ACC112 (cell line): ENCODE measurements around the gene WDR72.

ENCODE experiments used
- H2AFZ ChIP-seq: fragments of 200-600 bp; sonication (generic); one replicate; pipeline ENCODE4 v1.6.0; 2017; ENCODE audit warnings: antibody characterized with exemption, low read length; ENCODE audit not compliant: unreplicated experiment
- H3K27ac ChIP-seq: fragments of 200-600 bp; sonication (generic); 2 replicates; pipeline ENCODE4 v1.5.1; 2014; ENCODE audit warnings: low read depth, mild to moderate bottlenecking, antibody characterized with exemption, low read length, moderate library complexity
- H3K27me3 ChIP-seq: fragments of 200-600 bp; sonication (generic); 2 replicates; pipeline ENCODE4 v1.6.1; 2014; ENCODE audit warnings: mild to moderate bottlenecking, antibody characterized with exemption, low read length, moderate library complexity, mixed read lengths; ENCODE audit not compliant: insufficient read depth
- H3K36me3 ChIP-seq: fragments of 200-600 bp; sonication (generic); 2 replicates; pipeline ENCODE4 v1.6.1; 2016; ENCODE audit warnings: mild to moderate bottlenecking, antibody characterized with exemption, low read length, moderate library complexity, mixed read lengths; ENCODE audit not compliant: insufficient read depth
- H3K4me1 ChIP-seq: fragments of 200-600 bp; sonication (generic); one replicate; pipeline ENCODE4 v1.6.1; 2016; ENCODE audit warnings: low read length, mixed read lengths; ENCODE audit not compliant: insufficient read depth, unreplicated experiment, control insufficient read depth
- H3K4me3 ChIP-seq: fragments of 200-600 bp; sonication (generic); 2 replicates; pipeline ENCODE4 v1.5.1; 2014; ENCODE audit warnings: mild to moderate bottlenecking, low read depth, low read length
- H3K79me2 ChIP-seq: fragments of 200-600 bp; sonication (generic); one replicate; pipeline ENCODE4 v1.6.0; 2016; ENCODE audit warnings: low read length; ENCODE audit not compliant: control insufficient read depth, unreplicated experiment, insufficient read depth

The WDR72 gene

DNA sequence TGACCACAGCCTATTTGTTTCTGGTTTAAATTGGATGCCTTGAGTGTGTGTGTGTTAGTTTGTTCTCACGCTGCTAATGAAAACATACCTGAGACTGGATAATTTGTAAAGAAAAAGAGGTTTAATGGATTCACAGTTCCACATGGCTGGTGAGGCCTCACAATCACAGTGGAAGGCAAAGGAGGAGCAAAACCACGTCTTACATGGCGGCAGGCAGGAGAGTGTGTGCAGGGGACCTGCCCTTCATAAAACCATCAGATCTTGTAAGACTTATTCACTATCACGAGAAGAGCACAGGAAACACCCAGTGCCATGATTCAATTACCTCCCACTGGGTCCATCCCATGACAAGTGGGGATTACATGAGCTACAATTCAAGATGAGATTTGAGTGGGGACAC is 260.5 kb downstream of the WDR72 start:
- no peak overlapping the region for H3K4me3 ChIP-seq
- H3K27ac ChIP-seq = no peak overlapping the region
- no peaks in the 10 kb centered on the region for H3K27me3 ChIP-seq
- H3K36me3 ChIP-seq = no peaks in the 10 kb centered on the region
- H3K79me2 ChIP-seq = no peaks in the 10 kb centered on the region
- H3K4me1 ChIP-seq = no peaks in the 10 kb centered on the region
- H2AFZ ChIP-seq = no peak overlapping the region

- H3K4me1 ChIP-seq = no peaks in the 10 kb centered on the region
- no peak overlapping the region for H3K4me3 ChIP-seq
- H3K36me3 ChIP-seq = no peaks in the 10 kb centered on the region
- H3K79me2 ChIP-seq = no peaks in the 10 kb centered on the region
- no peak overlapping the region for H2AFZ ChIP-seq
- no peaks in the 10 kb centered on the region for H3K27me3 ChIP-seq
- H3K27ac ChIP-seq = no peak overlapping the region
Measured at GRCh38 chr15:53490341-53490740, 269.1 kb downstream of the WDR72 start.

DNA sequence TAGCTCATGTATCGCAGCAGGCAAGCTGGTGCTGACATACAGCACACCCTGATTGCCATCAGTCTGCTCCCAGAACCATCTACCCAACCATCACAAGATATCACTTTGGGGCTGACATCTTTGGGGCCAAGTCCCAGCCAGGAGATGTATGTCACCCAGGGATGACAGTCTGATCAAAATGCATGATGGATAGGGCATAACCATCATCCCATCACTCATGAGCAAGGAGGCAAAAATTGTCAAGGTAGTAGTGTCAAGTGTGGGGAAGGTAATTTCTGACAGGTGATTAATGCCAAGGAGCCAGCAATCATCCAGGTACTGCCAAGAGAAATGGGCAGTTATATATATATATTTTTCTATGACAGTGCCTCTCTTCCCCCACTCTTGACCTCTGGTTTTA is 277.4 kb downstream of the WDR72 start:
- H3K4me3 ChIP-seq = no peak overlapping the region
- no peaks in the 10 kb centered on the region for H3K79me2 ChIP-seq
- no peak overlapping the region for H2AFZ ChIP-seq
- H3K27ac ChIP-seq = no peak overlapping the region
- no peaks in the 10 kb centered on the region for H3K36me3 ChIP-seq
- H3K4me1 ChIP-seq = no peaks in the 10 kb centered on the region
- H3K27me3 ChIP-seq = no peaks in the 10 kb centered on the region

- Histone ChIP-seq H3K79me2 (no peaks in the 10 kb centered on the region), H3K4me3 (no peak overlapping the region), H3K27ac (no peak overlapping the region), H2AFZ (no peak overlapping the region), H3K36me3 (no peaks in the 10 kb centered on the region), H3K4me1 (no peaks in the 10 kb centered on the region), H3K27me3 (no peaks in the 10 kb centered on the region)
Measured at GRCh38 chr15:53477981-53478766, 281.3 kb downstream of the WDR72 start.

DNA sequence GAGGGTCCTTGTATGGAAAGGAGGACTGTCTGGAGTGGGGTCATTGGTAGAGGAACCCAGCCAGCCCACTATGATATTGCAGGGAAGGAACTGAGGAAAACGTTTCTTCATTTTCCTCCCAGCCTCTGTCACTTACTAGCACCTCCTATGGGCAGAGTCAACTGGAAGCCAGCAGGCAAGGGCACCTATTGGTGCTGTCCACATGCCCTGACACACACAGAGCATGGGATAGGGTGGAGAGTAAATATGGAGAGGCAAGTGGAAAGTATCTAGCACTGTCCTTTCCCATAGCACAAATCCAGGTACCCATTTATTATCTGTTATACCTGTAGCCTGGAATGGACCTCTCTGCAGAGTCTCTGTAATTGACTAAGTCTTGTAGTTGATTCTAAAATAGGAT is 285.6 kb downstream of the WDR72 start:
- Histone ChIP-seq H3K36me3 (no peaks in the 10 kb centered on the region), H3K79me2 (no peaks in the 10 kb centered on the region)

DNA sequence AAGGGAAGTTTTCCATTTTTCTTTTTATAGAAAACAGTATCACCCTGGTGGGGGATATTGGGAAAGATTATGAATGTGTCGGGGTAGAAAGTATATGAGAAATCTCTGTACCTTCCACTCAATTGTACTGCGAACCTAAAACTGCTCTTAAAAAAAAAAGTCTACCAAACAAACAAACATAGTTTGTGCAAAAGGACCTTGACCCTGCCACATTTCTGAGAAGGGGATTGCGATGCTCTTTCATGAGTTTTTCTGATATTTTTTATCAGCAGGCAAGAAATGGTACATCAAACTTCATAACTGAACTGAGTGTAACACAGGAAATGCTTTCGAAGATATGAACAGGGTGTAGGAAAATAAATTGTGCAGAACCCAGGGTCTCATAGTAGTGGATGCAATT is 286.0 kb downstream of the WDR72 start:
- H3K4me1 ChIP-seq = no peaks in the 10 kb centered on the region
- no peaks in the 10 kb centered on the region for H3K79me2 ChIP-seq
- H2AFZ ChIP-seq = no peak overlapping the region
- no peak overlapping the region for H3K4me3 ChIP-seq
- no peak overlapping the region for H3K27ac ChIP-seq
- H3K36me3 ChIP-seq = no peaks in the 10 kb centered on the region
- H3K27me3 ChIP-seq = no peaks in the 10 kb centered on the region

More for the DNA sequence above, 285.6 kb downstream of the WDR72 start:
- no peaks in the 10 kb centered on the region for H3K27me3 ChIP-seq
- no peaks in the 10 kb centered on the region for H3K4me1 ChIP-seq
- no peak overlapping the region for H3K4me3 ChIP-seq
- H2AFZ ChIP-seq = no peak overlapping the region
- no peak overlapping the region for H3K27ac ChIP-seq

- no peak overlapping the region for H2AFZ ChIP-seq
- no peaks in the 10 kb centered on the region for H3K36me3 ChIP-seq
- no peaks in the 10 kb centered on the region for H3K27me3 ChIP-seq
- H3K4me3 ChIP-seq = no peak overlapping the region
- no peak overlapping the region for H3K27ac ChIP-seq
- no peaks in the 10 kb centered on the region for H3K79me2 ChIP-seq
- no peaks in the 10 kb centered on the region for H3K4me1 ChIP-seq
Measured at GRCh38 chr15:53472883-53473282, 286.6 kb downstream of the WDR72 start.

DNA sequence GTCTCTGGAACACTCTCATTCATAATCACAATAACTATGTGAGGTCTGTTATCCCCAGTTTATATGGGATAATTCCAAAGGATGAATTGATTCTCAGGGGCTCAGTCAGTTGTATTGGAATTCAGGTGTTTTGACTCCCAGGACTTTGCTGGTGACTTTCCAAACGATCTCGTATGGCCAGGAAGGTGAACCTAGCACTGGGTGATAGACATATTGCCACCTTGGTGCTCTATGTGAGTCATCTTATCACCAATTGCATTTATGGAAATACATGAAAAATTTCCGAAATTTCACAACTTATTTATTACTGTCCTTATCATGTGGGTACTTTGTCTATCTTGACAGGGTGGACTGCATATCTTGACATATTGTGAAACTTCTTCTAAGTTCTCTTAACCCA is 287.3 kb downstream of the WDR72 start:
- no peak overlapping the region for H2AFZ ChIP-seq
- no peaks in the 10 kb centered on the region for H3K27me3 ChIP-seq
- H3K27ac ChIP-seq = no peak overlapping the region
- H3K79me2 ChIP-seq = no peaks in the 10 kb centered on the region
- H3K36me3 ChIP-seq = no peaks in the 10 kb centered on the region
- H3K4me1 ChIP-seq = no peaks in the 10 kb centered on the region
- no peak overlapping the region for H3K4me3 ChIP-seq

DNA sequence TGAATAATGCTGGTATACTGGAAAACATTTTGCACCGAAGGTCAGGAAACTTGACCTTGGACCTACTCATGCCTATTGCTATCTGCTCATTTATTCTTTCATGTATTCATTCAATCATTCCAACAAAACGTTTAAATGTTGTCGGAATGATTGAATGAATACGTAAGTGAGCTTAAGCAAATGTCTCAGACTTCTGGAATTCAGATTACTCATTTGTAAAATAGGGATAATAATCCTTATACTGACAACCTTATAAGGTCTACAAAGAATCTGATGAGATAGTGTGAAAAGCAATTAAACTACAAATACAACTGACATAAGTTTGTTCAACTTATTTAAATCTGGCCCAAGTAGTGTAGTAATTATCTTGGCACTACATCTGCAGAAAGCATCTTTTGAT is 288.7 kb downstream of the WDR72 start:
- Histone ChIP-seq H3K4me3 (no peak overlapping the region), H3K4me1 (no peaks in the 10 kb centered on the region), H3K27me3 (no peaks in the 10 kb centered on the region), H3K36me3 (no peaks in the 10 kb centered on the region), H3K27ac (no peak overlapping the region), H2AFZ (no peak overlapping the region), H3K79me2 (no peaks in the 10 kb centered on the region)

- Histone ChIP-seq H3K79me2 (no peaks in the 10 kb centered on the region), H3K27ac (no peak overlapping the region), H3K4me3 (no peak overlapping the region), H2AFZ (no peak overlapping the region), H3K27me3 (no peaks in the 10 kb centered on the region), H3K4me1 (no peaks in the 10 kb centered on the region), H3K36me3 (no peaks in the 10 kb centered on the region)
Measured at GRCh38 chr15:53469422-53469821, 290.0 kb downstream of the WDR72 start.
